Left colon (tissue), 2 donors: ENCODE measurements around the gene YJEFN3. TPM values are rescaled to one million over a fixed set of nuclear protein-coding genes. Genes with fewer than 3 reads are reported as not detected.
A peak's percentile ranks its signal among the peaks of the same experiment; 100 is the strongest.

Experiments used
- ATAC-seq: fragments of 200-7000 bp; cut with Tn5 transposase; one replicate; pipeline ENCODE4 v1.9.1; 2020; ENCODE audit warnings: mild to moderate bottlenecking, moderate library complexity
- DNase-seq, 2 donors: peaks; one replicate each; pipeline ENCODE4 v3.0.0-alpha.2; 2020
- intact Hi-C, 2 donors: fragments of 100-400 bp; cut with DNase I in 1 of 2; cut with micrococcal nuclease in 1 of 2; formaldehyde crosslinking; loops; one replicate each; pipeline versions ENCODE4 v1.11.2 to v1.14.0; 2022; cut with DNase I, micrococcal nuclease
- long read RNA-seq: library from polyadenylated mRNA; unstranded; transcript quantifications from one replicate; pipeline ENCODE4 v2.0.0, GENCODE V29; 2021
- total RNA-seq, 2 donors: library from RNA; stranded (reverse); fragmentation: NEBNext Ultra II Directional; extraction: Animal tissue kit (Norgen Biotek cat#: 25700); gene quantifications; one replicate each; pipeline ENCODE4 v1.2.1, GENCODE V29; 2021
- donor health status: DM: no; HTN: no; CAD: no.
- donor health status: DM: yes; HTN: yes; CAD: no.

YJEFN3 gene
- total RNA-seq: 1 to 10 TPM; 4.6 to 4.9 TPM
- long read RNA-seq: 0 reads

GRCh38 chr19:19528721-19529490, at the start of gene YJEFN3:
TSS of gene YJEFN3 (plus strand) at chr19:19528911. CDS start at chr19:19528933, 22 bp downstream.
- no peak for DNase-seq
- intact Hi-C loops: loop anchor here in 1 of 2 donors (5.0 kb wide), 1 partner anchor 113 kb away; the partner anchor contains the start of gene GMIP
- ATAC-seq: no peak

GRCh38 chr19:19480688-19481087, 48.0 kb upstream of the YJEFN3 start:
- intact Hi-C loops: no loop called here
- ATAC-seq: no peak

GRCh38 chr19:19482809-19483596, 45.7 kb upstream of the YJEFN3 start:
- intact Hi-C loops: no loop called here
- no peak for DNase-seq
- no peak for ATAC-seq

More at GRCh38 chr19:19480688-19481087, 48.0 kb upstream of the YJEFN3 start:
- no peak for DNase-seq

GRCh38 chr19:19485161-19485997, 43.3 kb upstream of the YJEFN3 start:
- ATAC-seq (no peak), DNase-seq (no peak)
- intact Hi-C loops: no loop called here

GRCh38 chr19:19485998-19486290, 42.8 kb upstream of the YJEFN3 start:
- ATAC-seq: no peak
- intact Hi-C loops: no loop called here
- no peak for DNase-seq

GRCh38 chr19:19486343-19487076, 42.2 kb upstream of the YJEFN3 start:
- ATAC-seq: no peak
- intact Hi-C loops: no loop called here
- DNase-seq: no peak

- intact Hi-C loops: no loop called here
- DNase-seq (no peak), ATAC-seq (no peak)
Observed at GRCh38 chr19:19487077-19487949, 41.4 kb upstream of the YJEFN3 start.

GRCh38 chr19:19487950-19488874, 40.5 kb upstream of the YJEFN3 start:
- intact Hi-C loops: no loop called here
- ATAC-seq (peak; percentile 56), DNase-seq (peak; percentile 72 to 82)

GRCh38 chr19:19488875-19489690, 39.6 kb upstream of the YJEFN3 start:
- ATAC-seq: peak; percentile 73

GRCh38 chr19:19489804-19490204, 38.9 kb upstream of the YJEFN3 start:
- intact Hi-C loops: loop anchor here in 1 of 2 donors (5.0 kb wide), 1 partner anchor 123 kb away; no protein-coding TSS in a partner anchor
- ATAC-seq (peak; percentile 2), DNase-seq (peak in 1 of 2 donors; percentile 36)

More at GRCh38 chr19:19488875-19489690, 39.6 kb upstream of the YJEFN3 start:
- intact Hi-C loops: no loop called here
- peak; percentile 85 to 89 for DNase-seq

- intact Hi-C loops: loop anchor here in 1 of 2 donors (5.0 kb wide), 1 partner anchor 123 kb away; no protein-coding TSS in a partner anchor
- DNase-seq (peak; percentile 67 to 81), ATAC-seq (peak; percentile 44)
Observed at GRCh38 chr19:19490214-19490968, 38.3 kb upstream of the YJEFN3 start.

- DNase-seq (no peak), ATAC-seq (no peak)
- intact Hi-C loops: loop anchor here in 1 of 2 donors (5.0 kb wide), 1 partner anchor 124 kb away; no protein-coding TSS in a partner anchor
Observed at GRCh38 chr19:19491321-19492025, 37.2 kb upstream of the YJEFN3 start.

- intact Hi-C loops: loop anchor here in 1 of 2 donors (5.0 kb wide), 1 partner anchor 125 kb away; no protein-coding TSS in a partner anchor
- DNase-seq (no peak), ATAC-seq (no peak)
Observed at GRCh38 chr19:19492026-19492610, 36.6 kb upstream of the YJEFN3 start.
